HG02588 (cell line): ENCODE results near the gene ARHGAP29.

Experiments
- ATAC-seq: cut with Tn5 transposase; IDR thresholded peaks from one replicate; pipeline ENCODE4 v1.9.1; 2021; ENCODE audit warnings: mild to moderate bottlenecking, moderate library complexity; ENCODE audit not compliant: unreplicated experiment

The ARHGAP29 gene

GRCh38 chr1:94236630-94237290 is 624 bp downstream of the ARHGAP29 start:
- peak; percentile 27 for ATAC-seq

DNA sequence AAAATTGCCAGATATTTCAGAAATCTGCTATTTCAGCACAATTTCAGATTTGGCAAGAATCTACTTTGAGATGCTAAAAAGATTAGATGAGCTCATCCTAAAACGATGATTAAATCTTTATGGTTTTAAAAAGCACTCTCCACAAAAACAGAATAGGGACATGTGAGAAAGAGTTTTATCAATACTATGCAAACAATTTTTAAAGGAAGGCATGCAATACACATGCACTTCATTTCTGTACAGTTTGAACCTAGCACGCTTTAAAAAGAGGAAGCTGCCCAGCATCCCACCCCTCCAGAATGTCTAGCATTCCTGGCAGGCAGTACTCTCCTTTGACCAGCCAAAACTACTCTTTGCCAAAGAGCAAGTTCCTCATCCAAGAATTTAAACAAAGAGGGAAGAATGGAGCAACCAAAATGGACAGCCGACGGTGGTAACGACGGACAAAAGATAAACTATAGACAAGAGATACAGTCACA is 1.3 kb downstream of the ARHGAP29 start:
- ATAC-seq, result no peak

GRCh38 chr1:94235189-94236012 is 2.0 kb downstream of the ARHGAP29 start:
- ATAC-seq, result no peak

- no peak for ATAC-seq
Measured at GRCh38 chr1:94234615-94235014, 2.8 kb downstream of the ARHGAP29 start.

- ATAC-seq, result no peak
Measured at GRCh38 chr1:94231746-94232145, 5.6 kb downstream of the ARHGAP29 start.

- ATAC-seq, result no peak
Measured at GRCh38 chr1:94230920-94231319, 6.5 kb downstream of the ARHGAP29 start.

DNA sequence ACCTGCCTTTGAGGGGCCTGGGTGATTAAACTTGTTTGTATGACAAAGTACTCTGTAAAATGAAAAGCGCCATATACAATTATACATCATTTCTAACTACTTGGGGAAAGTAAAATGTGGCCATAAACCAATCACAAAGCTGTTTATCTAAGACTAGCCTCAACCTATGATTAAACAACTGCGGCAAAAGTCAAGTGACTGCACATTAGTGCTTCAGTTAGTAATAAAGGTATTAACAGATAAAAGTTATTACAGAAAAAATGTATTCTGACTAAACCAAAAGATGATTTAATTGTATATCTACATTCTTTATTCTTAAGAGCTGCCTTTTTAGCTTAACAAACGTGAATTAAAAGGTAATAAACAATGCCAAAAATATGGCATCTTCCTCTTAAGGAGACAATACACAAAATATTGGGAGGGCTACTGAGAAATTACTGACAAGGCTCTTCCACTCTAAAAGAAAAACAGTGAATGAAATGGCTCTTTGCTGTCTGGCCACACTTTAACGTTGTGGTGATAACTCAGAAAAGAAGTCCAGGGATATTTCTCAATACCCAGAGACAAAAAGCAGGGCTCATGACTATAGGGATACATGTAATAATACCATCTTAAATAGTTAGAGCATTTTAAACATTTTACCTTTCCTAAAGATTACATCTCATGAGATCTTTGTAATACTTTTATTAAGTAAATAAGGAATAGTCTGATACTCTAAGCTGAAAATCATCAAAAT is 8.6 kb downstream of the ARHGAP29 start:
- no peak for ATAC-seq

DNA sequence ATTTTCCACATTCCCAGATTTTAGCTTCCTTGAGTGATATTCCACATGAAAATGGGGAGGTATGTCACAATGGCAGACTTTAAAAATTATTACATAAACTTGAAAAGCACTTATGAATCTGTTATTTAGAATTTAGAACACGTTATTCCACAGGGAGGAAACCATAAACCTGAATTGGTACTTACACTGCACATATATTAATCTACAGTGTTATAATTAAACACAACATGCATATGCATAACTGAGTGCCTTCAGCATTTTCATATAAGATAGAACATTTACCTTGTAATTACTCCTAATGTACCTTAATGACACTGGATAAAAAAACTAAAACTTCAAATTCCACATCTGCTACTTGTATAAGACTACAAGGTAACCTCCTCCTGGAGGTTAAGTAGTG is 9.8 kb downstream of the ARHGAP29 start:
- no peak for ATAC-seq

DNA sequence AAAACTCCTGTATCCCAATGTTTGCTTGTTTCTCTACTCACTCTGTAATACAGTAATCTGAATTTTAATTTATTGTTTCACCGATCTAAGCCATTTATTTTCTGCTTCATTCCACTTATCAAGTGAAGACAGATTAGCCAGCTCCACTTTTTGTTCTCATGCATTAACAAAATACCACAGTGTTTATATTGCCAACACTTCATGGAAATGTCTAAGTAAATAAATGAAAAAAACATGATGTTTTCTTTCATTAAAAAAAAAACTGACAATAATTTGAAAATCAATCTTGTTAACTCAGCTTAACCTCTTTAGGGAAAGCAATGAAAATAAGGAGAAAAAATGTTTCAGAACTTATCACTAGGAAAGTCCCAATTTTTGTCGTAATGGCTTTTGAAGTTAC is 11.5 kb downstream of the ARHGAP29 start:
- no peak for ATAC-seq

GRCh38 chr1:94218332-94218731 is 19.1 kb downstream of the ARHGAP29 start:
- no peak for ATAC-seq

DNA sequence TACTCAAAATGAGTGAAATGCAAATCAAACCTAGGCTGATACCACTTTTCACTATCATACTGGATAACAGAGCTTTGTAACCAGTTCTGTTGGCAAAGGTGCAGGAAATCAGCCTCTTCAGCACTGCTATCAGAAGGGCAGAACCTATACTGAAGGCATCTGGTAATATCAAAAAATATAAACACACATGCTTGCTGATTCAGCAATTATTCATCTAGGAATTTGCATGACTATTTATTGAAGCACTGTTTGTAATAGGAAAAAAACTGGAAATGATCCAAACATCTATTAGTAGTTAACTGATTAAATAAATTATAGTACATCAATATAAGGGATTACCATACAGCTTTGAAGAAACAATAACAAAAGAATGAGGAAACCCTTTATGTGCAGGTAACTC is 21.4 kb downstream of the ARHGAP29 start:
- ATAC-seq, result no peak

DNA sequence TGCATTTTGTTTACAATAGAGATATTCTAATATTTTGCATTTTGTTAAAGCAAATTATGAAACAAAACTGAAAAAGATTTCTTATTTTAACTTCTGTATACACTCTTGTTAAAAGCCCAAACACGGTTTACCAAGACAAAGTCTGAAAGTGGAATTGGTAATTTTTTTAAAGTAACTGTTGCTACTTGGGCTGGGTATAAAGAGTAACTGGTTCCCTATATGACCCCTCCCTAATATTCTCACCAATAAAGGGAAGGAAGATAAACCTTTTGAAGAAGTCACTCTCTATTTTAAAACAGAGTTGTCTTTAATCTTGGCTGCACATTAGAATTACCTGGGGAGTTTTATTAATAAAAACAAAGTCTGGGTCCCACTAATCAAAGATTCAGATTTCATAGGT is 27.4 kb downstream of the ARHGAP29 start:
- ATAC-seq, result no peak

- no peak for ATAC-seq
Measured at GRCh38 chr1:94209425-94209824, 28.0 kb downstream of the ARHGAP29 start.

- ATAC-seq, result no peak
Measured at GRCh38 chr1:94207695-94208094, 29.7 kb downstream of the ARHGAP29 start.

DNA sequence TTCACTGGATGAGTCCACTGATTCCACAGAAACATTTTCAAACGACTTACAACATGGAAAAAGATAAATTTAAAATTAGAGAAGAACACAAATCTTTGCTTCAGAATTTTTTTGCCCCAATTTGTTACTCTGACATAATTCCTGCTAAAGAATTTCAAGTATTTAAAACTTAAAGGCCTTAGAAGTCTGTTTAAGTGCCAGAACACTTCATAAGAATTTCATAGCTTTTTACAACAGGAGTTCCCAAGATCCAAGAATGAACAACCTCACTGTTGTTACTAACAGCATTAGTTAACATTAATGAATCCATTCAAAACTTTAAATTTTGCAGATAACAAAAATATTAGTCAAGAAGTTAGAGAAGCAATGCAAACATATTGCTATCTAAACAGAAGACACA is 31.7 kb downstream of the ARHGAP29 start:
- no peak for ATAC-seq

DNA sequence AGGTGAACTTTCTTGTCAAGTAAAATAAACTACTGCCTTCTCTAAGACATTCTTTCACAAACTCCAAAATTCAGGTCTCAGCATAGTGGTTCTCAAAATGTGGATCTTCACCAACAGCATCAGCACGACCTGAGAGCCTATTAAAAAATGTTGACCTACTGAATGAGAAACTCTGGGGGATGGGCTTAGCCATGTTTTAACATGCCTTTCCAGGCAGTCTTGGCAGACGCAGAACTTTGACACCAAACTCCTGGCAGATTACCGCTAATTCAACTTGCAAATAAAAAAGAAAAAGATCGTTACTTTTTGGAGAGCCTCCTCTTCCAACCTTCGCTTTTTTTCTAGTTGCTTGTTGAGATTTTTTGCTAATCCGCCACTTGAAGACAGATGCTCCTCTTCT is 35.1 kb downstream of the ARHGAP29 start:
- ATAC-seq, result no peak

DNA sequence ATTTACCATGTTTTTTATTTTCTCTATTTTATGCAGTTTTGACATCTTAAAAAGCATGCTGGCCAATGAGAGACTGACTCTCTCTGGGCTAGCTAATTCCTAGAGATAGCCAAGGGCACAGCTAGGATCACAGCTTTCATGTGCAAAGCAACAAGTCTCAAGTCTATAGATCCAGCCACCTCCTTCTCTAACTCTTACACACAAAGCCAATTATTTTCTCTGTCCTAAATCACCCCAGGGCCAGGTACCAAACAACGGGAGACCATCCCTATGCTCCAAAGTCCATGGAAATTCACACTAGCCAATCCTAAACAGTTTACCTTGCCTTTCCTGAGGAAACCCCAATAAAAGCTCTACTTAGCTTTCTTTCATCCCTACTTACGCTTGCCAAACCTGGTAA is 38.0 kb downstream of the ARHGAP29 start:
- ATAC-seq, result no peak

- no peak for ATAC-seq
Measured at GRCh38 chr1:94194079-94194865, 43.1 kb downstream of the ARHGAP29 start.

DNA sequence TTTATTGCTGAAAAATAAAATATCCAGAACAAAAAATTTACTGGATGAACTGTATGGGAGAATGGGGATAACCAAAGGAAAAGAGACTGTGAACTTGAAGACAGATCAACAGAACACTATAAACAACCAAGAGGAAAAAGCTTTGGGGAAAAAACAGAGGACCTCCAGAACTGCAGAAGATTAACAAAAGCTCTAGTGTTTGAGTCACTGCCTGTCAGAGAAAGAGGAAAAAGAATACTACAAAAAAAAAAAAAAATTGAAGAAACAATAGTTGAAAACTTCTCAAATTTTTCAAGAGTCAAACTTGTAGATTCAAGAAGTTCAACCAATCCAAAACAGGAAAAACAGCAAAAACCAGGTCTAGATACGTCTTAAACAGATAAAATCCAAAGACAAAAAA is 44.3 kb downstream of the ARHGAP29 start:
- no peak for ATAC-seq

- ATAC-seq, result no peak
Measured at GRCh38 chr1:94191216-94191615, 46.2 kb downstream of the ARHGAP29 start.

DNA sequence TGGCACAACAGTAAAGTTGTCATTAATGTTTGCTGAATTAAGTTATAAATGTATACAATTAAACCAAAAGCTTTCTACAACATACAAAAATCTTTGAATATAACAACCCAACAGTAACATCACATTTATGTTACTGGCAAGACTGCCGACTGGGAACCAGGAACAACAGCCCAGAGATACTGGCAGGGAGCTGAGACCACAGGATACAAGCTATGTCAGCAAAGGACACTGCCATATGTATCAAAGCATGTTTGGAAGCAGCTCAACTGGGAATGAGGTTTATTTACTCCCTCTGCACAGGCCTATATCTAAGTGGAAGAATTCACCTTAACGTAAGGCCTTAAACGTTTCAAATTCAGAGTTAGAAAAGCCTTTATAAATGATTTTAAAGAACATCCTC is 50.4 kb downstream of the ARHGAP29 start:
- ATAC-seq, result no peak
